ENCODE results near the gene SHCBP1L. TPM values are rescaled to one million over a fixed set of nuclear protein-coding genes. Genes with fewer than 3 reads are reported as not detected.
"Not testable (repeated sequence)": the region's sequence is repeated elsewhere in the genome, so short reads cannot be mapped to it uniquely, and the experiment has no call there.

Gene SHCBP1L
- total RNA-seq, 3 donors from 2014 or later = 0.80 TPM; not detected in 2

DNA sequence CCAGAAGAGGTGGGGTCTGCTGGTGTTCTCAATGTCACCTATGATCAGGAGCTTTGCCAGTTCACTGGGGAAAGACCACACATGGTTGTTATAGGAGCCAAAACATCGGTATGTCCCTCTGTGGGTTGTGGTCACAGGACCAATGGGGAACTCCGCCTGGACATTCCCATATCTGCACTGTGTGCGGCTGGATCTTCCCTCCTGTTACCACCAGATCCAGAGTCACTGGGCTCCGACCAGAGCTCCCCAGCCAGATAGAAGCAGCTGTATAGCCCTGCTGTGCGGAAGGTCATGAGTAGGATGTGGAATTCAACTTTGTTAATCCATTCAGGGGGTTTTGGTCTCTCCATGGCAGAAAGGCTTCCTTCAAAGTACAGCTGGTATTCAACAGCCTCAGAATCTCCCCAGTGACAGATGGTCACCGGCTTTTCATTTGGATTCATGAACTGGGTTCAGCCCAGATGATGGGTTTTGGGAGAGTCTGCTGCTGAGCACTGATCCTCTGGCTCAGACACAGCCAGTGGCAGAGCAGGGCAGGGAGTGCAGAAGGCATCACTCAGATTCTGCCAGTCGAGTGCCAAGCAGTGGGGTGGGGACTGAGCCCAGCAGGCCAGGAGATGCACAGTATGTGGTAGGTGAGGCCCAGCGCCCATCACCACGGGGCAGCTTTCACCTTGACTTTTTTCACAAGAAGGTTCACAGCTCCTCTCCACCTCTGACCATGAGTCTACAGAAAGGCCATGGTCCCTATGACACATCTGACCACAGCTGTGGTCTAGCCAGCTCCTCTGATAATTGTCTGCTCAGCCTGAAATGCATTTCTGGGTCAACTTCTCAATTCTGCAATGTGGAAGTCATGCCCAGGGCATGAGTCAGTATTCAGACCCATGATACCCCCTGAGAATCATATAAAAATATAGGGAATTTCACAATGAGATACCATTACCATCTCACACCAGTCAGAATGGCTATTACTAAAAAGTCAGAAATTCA, 2.9 kb upstream of the SHCBP1L start:
- no peaks in the 10 kb centered on the region for H3K9me3 ChIP-seq
- H3K27me3 ChIP-seq = peaks cover 7 to 17% of the 10 kb centered on the region in 2 donors
- no peak for DNase-seq (ENCODE audit: low spot score in 2 of 2)
- intact Hi-C loops (cut with DNase I; ENCODE audit: low total_unique reads) = no loop called here
- peaks cover 0 to 4% of the 10 kb centered on the region in 2 donors for H3K4me1 ChIP-seq
- TF ChIP-seq POLR2AphosphoS5 (IDR thresholded peaks at IDR 0.05) (no peak), POLR2A (IDR thresholded peaks at IDR 0.05) (no peak)
- TF ChIP-seq, protein P1, sequence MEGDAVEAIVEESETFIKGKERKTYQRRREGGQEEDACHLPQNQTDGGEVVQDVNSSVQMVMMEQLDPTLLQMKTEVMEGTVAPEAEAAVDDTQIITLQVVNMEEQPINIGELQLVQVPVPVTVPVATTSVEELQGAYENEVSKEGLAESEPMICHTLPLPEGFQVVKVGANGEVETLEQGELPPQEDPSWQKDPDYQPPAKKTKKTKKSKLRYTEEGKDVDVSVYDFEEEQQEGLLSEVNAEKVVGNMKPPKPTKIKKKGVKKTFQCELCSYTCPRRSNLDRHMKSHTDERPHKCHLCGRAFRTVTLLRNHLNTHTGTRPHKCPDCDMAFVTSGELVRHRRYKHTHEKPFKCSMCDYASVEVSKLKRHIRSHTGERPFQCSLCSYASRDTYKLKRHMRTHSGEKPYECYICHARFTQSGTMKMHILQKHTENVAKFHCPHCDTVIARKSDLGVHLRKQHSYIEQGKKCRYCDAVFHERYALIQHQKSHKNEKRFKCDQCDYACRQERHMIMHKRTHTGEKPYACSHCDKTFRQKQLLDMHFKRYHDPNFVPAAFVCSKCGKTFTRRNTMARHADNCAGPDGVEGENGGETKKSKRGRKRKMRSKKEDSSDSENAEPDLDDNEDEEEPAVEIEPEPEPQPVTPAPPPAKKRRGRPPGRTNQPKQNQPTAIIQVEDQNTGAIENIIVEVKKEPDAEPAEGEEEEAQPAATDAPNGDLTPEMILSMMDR (IDR thresholded peaks at IDR 0.05) = no peak
- H3K4me3 ChIP-seq = no peak overlapping the region
- H3K36me3 ChIP-seq = no peaks in the 10 kb centered on the region
- H3K27ac ChIP-seq = no peak overlapping the region

DNA sequence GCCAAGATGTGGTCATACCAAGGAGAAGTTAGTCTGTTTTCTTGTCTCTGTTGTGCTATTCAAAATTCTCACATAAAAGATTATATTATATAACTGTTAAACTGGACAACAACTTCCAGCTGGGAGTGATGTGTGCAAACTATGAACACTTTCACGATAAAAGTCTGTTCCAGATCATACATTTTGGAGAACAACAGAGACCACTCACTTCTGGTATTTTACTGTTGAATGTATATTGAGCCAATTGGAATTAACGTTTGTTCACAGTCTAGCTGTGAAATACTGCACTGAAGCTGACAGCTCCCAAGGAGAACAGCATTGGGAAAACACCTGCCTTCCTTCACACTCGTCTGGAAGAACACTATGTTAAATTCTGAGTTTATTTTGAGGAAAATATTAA, 860 bp upstream of the SHCBP1L start:
- intact Hi-C loops (cut with DNase I; ENCODE audit: low total_unique reads) = no loop called here
- Histone ChIP-seq H3K9me3 (no peaks in the 10 kb centered on the region), H3K27ac (no peak overlapping the region), H3K27me3 (peaks cover 7 to 17% of the 10 kb centered on the region in 2 donors), H3K36me3 (no peaks in the 10 kb centered on the region), H3K4me3 (no peak overlapping the region), H3K4me1 (peaks cover 0 to 4% of the 10 kb centered on the region in 2 donors)
- DNase-seq (ENCODE audit: low spot score in 2 of 2) = no peak
- TF ChIP-seq POLR2AphosphoS5 (IDR thresholded peaks at IDR 0.05) (no peak), POLR2A (IDR thresholded peaks at IDR 0.05) (no peak)
- TF ChIP-seq, protein P1 (IDR thresholded peaks at IDR 0.05) = no peak

DNA sequence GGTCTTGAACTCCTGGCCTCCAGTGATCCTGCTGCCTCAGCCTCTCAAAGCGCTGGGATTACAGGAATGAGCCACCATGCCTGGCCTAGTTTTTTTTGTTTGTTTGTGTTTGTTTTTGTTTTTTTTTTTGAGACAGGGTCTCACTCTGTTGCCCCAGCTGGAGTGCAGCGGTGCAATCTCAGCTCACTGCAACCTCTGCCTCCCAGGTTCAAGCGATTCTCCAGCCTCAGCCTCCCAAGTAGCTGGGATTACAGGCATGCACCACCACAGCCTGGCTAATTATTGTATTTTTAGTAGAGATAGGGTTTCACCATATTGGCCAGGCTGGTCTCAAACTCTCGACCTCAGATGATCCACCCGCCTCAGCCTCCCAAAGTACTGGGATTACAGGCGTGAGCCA, 9.6 kb downstream of the SHCBP1L start:
- H3K9me3 ChIP-seq; H3K27ac ChIP-seq; DNase-seq (ENCODE audit: low spot score in 2 of 2); H3K4me1 ChIP-seq; H3K27me3 ChIP-seq; intact Hi-C loops (cut with DNase I; ENCODE audit: low total_unique reads); H3K4me3 ChIP-seq; H3K36me3 ChIP-seq: not testable (repeated sequence)

DNA sequence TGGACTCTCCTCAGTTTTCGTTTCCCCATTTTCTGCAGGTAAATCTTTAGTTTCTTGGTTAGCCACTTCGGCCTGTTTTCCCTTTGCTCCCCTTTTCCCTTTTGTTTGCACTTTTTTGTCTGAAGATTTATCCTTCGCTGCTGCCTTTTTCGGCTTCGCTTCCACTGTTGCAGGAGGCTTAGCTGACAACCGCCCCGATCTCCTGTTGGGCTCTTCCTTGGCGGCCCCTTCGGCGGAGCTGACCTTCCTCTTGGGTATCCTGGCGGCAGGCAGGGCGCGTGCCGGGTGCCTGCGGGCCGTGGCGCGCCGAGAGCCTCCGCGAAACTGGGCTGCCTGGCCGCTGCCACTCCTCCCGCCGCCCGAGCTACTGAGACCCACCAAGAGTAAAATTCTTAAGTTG, 10.8 kb downstream of the SHCBP1L start:
- H3K27me3 ChIP-seq; intact Hi-C loops (cut with DNase I; ENCODE audit: low total_unique reads); H3K4me1 ChIP-seq; H3K27ac ChIP-seq; H3K36me3 ChIP-seq; H3K9me3 ChIP-seq; DNase-seq (ENCODE audit: low spot score in 2 of 2); H3K4me3 ChIP-seq: not testable (repeated sequence)

DNA sequence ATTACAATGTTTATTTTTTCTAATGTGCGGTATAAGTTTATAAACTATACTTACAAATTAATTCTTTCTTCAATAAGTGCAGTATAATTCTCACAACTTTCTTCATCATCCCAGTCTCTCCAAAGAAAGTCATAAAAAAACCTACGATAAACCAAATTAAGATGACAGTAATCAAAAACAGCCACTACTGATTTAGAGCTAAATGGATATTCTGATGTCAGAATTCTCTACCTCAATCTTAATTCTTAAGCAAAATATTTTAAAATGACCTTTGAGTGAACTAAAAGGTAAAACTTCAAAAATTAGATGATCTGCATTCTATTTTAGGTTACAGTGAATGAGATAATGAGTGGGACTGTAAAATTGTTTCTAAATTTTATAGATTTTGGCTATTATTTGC, 13.6 kb downstream of the SHCBP1L start:
- Histone ChIP-seq H3K27ac (no peak overlapping the region), H3K27me3 (no peaks in the 10 kb centered on the region), H3K4me1 (no peaks in the 10 kb centered on the region), H3K4me3 (no peak overlapping the region), H3K9me3 (peaks cover 0 to 4% of the 10 kb centered on the region in 2 donors), H3K36me3 (no peaks in the 10 kb centered on the region)
- DNase-seq (ENCODE audit: low spot score in 2 of 2) = no peak
- TF ChIP-seq POLR2A (IDR thresholded peaks at IDR 0.05) = no peak
- TF ChIP-seq, protein P1 (IDR thresholded peaks at IDR 0.05) = no peak
- no peak for TF ChIP-seq POLR2AphosphoS5 (IDR thresholded peaks at IDR 0.05)
- intact Hi-C loops (cut with DNase I; ENCODE audit: low total_unique reads) = no loop called here

DNA sequence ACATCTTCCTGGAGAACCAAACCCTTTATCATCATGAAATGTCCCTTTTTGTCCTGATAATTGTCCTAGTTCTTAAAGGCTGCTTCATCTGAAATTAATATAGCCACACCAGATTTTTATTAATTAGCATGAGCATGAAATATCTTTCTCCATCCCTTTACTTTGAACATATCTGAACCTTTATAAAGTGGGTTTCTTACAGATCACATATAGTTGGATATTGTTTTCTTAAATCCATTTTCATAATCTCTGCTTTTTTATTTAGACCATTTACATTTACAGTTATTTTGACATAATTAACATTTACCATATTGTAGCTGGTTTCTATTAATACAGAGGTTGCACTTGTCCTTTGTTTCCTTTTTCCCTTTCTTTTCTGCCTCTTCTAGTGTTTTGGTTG, 17.2 kb downstream of the SHCBP1L start:
- DNase-seq (ENCODE audit: low spot score in 2 of 2) = no peak
- no peaks in the 10 kb centered on the region for H3K4me1 ChIP-seq
- no peaks in the 10 kb centered on the region for H3K36me3 ChIP-seq
- no peak overlapping the region for H3K27ac ChIP-seq
- no peak overlapping the region for H3K4me3 ChIP-seq
- H3K9me3 ChIP-seq = peaks cover 4% of the 10 kb centered on the region in 2 donors
- no peaks in the 10 kb centered on the region for H3K27me3 ChIP-seq
- intact Hi-C loops (cut with DNase I; ENCODE audit: low total_unique reads) = no loop called here
- TF ChIP-seq, protein P1 (IDR thresholded peaks at IDR 0.05) = no peak
- no peak for TF ChIP-seq POLR2AphosphoS5 (IDR thresholded peaks at IDR 0.05)
- no peak for TF ChIP-seq POLR2A (IDR thresholded peaks at IDR 0.05)

Data from breast epithelium (tissue), 4 donors.